Muscle of arm (tissue), 12 donors: ENCODE results near the gene KIFBP. TPM values are rescaled to one million over a fixed set of nuclear protein-coding genes. Genes with fewer than 3 reads are reported as not detected.
"Not testable (repeated sequence)": the region's sequence is repeated elsewhere in the genome, so short reads cannot be mapped to it uniquely, and the experiment has no call there.

Experiments
- DNase-seq: peaks from one replicate; pipeline ENCODE4 v3.0.0-alpha.2; 2013
- polyA plus RNA-seq, 12 donors: library from polyadenylated mRNA; unstranded; fragments of 120-200 nt; gene quantifications; one replicate each; pipeline ENCODE4 v1.2.1, GENCODE V29; 2013; ENCODE audit not compliant: insufficient read length in 12 of 12

The KIFBP gene
- polyA plus RNA-seq, 12 donors, result 23.5 to 30.0 (median 26.1) TPM; not detected in 1

GRCh38 chr10:68989317-68989990, 851 bp downstream of the KIFBP start:
- peak; percentile 32 for DNase-seq

- DNase-seq, result no peak
Measured at GRCh38 chr10:68992636-68993440, 4.2 kb downstream of the KIFBP start.

GRCh38 chr10:68997211-68997610, 8.6 kb downstream of the KIFBP start:
- no peak for DNase-seq

GRCh38 chr10:69004821-69005220, 16.2 kb downstream of the KIFBP start:
- peak; percentile 8 for DNase-seq

DNA sequence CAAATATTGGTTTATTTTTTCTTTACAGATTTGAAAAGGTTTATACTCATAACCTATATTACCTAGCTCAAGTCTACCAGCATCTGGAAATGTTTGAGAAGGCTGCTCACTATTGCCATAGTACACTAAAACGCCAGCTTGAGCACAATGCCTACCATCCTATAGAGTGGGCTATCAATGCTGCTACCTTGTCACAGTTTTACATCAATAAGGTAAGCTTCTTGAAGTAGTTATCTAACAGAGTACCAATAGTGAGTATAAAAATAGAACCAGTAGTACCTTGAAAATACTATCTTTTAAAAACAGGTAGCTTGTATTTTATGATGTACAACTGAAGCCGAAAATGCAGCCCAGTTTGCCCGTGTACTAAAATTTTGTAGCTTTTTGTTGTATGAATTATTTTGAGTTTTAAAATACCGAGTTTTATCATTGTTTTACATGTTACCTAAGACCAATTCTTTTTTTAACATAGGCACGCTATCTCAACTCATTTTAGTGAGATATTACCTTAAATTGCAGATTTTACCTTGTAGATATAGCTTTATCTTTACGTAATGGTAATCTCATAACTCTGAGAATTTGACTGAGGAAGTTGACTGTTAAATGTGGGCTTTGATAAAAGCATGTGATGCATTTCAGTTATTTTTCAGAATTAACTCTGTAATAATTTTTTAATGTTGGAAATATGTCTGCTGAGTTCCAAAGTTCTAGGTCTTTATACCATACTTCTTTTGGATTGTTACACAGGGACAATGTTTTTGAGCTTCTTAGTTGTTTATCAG, 17.3 kb downstream of the KIFBP start:
- no peak for DNase-seq

GRCh38 chr10:69007260-69007659, 18.7 kb downstream of the KIFBP start:
- no peak for DNase-seq

DNA sequence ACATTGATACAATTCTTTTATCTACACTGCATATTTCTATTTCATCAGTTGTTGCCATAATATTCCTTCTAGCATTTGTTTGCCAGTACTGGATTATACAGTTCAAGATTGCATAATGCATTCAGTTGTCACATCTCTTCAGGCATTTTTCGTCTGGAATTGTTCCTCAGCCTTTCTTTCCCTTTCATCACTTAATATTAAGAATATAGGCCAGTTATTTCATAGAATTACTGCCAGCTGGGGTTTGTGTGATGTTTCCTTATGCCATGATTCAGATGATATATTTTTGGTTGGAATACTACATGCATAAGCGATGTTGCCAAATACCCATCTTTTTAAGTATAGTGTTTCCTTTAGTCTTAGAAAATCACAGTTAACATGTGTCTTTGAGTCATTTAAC, 20.8 kb downstream of the KIFBP start:
- no peak for DNase-seq

DNA sequence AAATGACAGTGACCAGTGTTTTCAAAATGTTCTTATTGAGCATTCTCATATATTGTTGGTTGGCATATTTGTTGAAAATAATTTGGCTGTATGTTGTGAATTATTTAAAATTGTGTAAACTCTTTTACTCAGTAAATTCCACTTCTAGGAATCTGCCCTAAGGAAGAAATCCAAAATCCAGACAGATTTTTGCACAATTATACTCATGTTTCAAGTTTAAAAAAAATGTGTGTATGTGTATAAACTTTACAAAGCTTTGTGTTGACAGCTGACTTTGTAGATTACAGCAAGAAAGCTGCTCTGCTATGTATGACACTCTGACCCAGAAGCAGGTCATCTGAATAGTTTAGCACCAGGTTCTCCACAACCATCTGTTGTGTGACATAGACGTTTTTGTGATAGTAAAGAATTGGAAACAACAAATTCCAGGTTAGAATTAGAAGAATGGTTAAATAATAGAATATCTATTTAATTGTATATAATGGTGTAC, 21.6 kb downstream of the KIFBP start:
- DNase-seq, result no peak

GRCh38 chr10:69012778-69013177, 24.2 kb downstream of the KIFBP start:
- DNase-seq, result not testable (repeated sequence)

DNA sequence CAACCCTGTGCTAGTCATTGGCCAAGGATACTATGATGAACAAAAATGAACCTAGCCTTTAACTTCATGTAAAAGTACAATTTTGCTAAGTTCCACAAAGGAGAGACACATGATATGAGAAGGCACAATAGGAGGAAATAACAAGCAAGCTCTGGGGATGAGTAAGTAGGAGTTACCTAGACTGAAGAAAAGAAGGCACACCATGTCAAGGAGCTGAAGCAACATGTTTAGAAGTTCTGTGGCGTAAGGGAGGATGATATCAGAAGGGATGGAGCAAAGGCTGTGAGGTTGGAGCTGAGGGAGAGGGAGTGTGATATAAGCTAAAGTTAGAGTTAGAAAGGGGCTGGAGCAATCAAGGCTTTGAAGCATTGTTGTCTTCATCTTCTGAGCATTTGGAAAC, 25.6 kb downstream of the KIFBP start:
- DNase-seq, result no peak

DNA sequence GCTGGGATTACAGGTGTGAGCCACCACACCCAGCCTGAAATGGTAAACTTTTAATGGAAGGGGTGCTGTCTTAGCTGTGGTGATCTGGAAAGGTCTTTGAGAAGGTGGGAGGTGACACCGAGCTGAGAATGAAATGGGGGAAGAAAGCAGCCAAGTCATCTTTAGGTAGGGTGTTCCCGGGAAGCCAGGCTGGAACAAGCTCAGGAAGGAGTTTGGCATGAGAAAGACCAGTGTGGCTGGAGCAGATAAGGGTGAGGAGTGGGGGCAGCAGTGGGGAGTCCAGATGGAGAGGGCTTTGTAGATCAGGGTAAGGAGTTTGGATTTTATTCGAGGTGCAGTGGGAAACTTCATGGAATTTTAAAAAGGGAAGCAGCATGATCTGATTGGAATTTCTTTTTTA, 30.0 kb downstream of the KIFBP start:
- DNase-seq, result no peak

- no peak for DNase-seq
Measured at GRCh38 chr10:69022611-69023010, 34.0 kb downstream of the KIFBP start.

- no peak for DNase-seq
Measured at GRCh38 chr10:69025370-69025896, 36.8 kb downstream of the KIFBP start.

- no peak for DNase-seq
Measured at GRCh38 chr10:69033256-69033655, 44.7 kb downstream of the KIFBP start.

GRCh38 chr10:69037489-69037888, 48.9 kb downstream of the KIFBP start:
- no peak for DNase-seq

GRCh38 chr10:69040904-69041303, 52.3 kb downstream of the KIFBP start:
- not testable (repeated sequence) for DNase-seq

GRCh38 chr10:69042417-69042816, 53.8 kb downstream of the KIFBP start:
- no peak for DNase-seq

DNA sequence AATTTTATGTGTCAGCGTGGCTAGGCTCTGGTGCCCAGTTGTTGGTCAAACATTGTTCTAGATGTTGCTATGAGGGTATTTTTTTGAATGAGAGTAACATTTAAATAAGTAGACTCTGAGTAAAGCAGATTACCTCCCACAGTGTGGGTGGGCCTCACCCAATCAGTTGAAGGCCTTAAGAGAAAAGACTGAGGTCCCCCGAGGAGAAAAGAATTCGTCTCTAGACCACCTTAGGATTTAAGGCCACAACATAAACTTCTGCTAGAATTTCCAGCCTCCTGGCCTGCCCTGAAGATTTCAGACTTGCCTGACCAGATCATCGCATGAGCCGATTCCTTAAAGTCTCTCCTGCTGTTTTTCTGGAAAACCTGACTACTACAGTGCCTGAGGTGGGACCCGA, 54.2 kb downstream of the KIFBP start:
- no peak for DNase-seq

GRCh38 chr10:69043931-69044531, 55.4 kb downstream of the KIFBP start:
- no peak for DNase-seq

- DNase-seq, result no peak
Measured at GRCh38 chr10:69044546-69044945, 55.9 kb downstream of the KIFBP start.

- no peak for DNase-seq
Measured at GRCh38 chr10:69045441-69046300, 57.1 kb downstream of the KIFBP start.
